ENCODE measurements around the gene NR1I3.

DNA sequence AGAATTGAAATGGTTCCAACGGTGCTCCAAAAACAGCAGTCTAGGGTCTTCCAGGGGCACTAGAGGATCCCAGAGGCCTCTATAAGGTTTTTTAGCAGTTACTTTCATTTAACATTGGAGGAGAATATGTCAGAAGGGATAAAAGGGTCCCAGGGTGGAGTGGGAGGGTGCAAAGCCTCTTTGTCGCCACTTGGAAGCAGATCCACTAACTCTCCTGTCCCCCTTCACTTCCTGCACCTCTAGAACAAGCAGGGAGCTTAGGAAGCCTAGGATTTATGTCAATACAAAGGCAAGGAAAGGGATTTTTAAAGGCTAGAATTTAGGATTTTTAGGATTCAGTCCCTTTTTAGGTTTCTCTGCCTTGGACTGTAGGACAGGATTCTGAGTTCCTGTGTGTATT is 28.8 kb upstream of the NR1I3 start:
- TF ChIP-seq EZH2 (IDR thresholded peaks at IDR 0.05), result no peak
- no peak for TF ChIP-seq POLR2AphosphoS5 (IDR thresholded peaks at IDR 0.05; ENCODE audit: borderline replicate concordance, low read depth, low read length)
